Smooth muscle cell (in vitro differentiated cells): ENCODE measurements around the gene CEP76. TPM values are rescaled to one million over a fixed set of nuclear protein-coding genes. Genes with fewer than 3 reads are reported as not detected.

Experiments used
- DNase-seq: peaks from one replicate; lab custom pipeline; 2025; ENCODE audit not compliant: unreplicated experiment; lab: John Stamatoyannopoulos, UW
- H2AFZ ChIP-seq: fragments of 200-600 bp; sonication (generic); 2 replicates; pipeline ENCODE4 v1.6.0; 2016; ENCODE audit warnings: antibody characterized with exemption, low read depth, mild to moderate bottlenecking
- H3F3A ChIP-seq: fragments of 200-600 bp; sonication (generic); 2 replicates; pipeline ENCODE4 v1.6.0; 2017; ENCODE audit warnings: antibody characterized with exemption, low read depth
- H3K27ac ChIP-seq: fragments of 200-600 bp; sonication (generic); 2 replicates; pipeline ENCODE4 v1.5.1; 2016; ENCODE audit warnings: low read depth, mild to moderate bottlenecking
- H3K27me3 ChIP-seq: fragments of 200-600 bp; sonication (generic); 2 replicates; pipeline ENCODE4 v1.6.1; 2016; ENCODE audit warnings: low read depth, mild to moderate bottlenecking
- H3K36me3 ChIP-seq: fragments of 200-600 bp; sonication (generic); 2 replicates; pipeline ENCODE4 v1.5.1; 2016; ENCODE audit warnings: low read depth
- H3K4me1 ChIP-seq: fragments of 200-600 bp; sonication (generic); 2 replicates; pipeline ENCODE4 v1.5.1; 2016; ENCODE audit warnings: low read depth
- H3K4me2 ChIP-seq: fragments of 200-600 bp; sonication (generic); 2 replicates; pipeline ENCODE4 v1.6.0; 2016; ENCODE audit warnings: mild to moderate bottlenecking
- H3K4me3 ChIP-seq: fragments of 200-600 bp; sonication (generic); 2 replicates; pipeline ENCODE4 v1.5.1; 2016; ENCODE audit warnings: mild to moderate bottlenecking
- H3K79me2 ChIP-seq: fragments of 200-600 bp; sonication (generic); 2 replicates; pipeline ENCODE4 v1.6.0; 2016; ENCODE audit warnings: low read depth, mild to moderate bottlenecking
- H3K9ac ChIP-seq: fragments of 200-600 bp; sonication (generic); 2 replicates; pipeline ENCODE4 v1.6.0; 2016; ENCODE audit warnings: low read depth
- H3K9me3 ChIP-seq: fragments of 200-600 bp; sonication (generic); replicated peaks from 2 replicates; pipeline ENCODE4 v1.5.1; 2016; ENCODE audit warnings: low read depth
- H4K20me1 ChIP-seq: fragments of 200-600 bp; sonication (generic); 2 replicates; pipeline ENCODE4 v1.6.0; 2016; ENCODE audit warnings: low read depth
- WGBS: methylation state at CpG from one replicate; pipeline ENCODE4 v1.1.7; 2016; ENCODE audit warnings: low lambda C conversion rate; 5-methylcytosine and 5-hydroxymethylcytosine counted together
- polyA plus RNA-seq: library from polyadenylated mRNA; unstranded; fragments of >200 nt; fragmentation: Nextera tagmentation; extraction: Ambion mirVana; gene quantifications from 2 replicates; pipeline ENCODE4 v1.2.1, GENCODE V29; 2016
- total RNA-seq: library from RNA; depleted of rRNA; stranded (reverse); fragments of >200 nt; gene quantifications from 2 replicates; pipeline ENCODE4 v1.2.3, GENCODE V29; 2014
- TF ChIP-seq, protein P1 (sequence below): fragments of 200-600 bp; sonication (generic); IDR thresholded peaks from 2 replicates; pipeline ENCODE4 v1.5.1; 2017; ENCODE audit warnings: borderline replicate concordance, mild to moderate bottlenecking, antibody characterized with exemption; ENCODE audit not compliant: insufficient read depth, poor library complexity, severe bottlenecking

The CEP76 gene
- total and polyA plus RNA-seq, 2 experiments from 2014 or later: 2.8 to 11.7 TPM

DNA sequence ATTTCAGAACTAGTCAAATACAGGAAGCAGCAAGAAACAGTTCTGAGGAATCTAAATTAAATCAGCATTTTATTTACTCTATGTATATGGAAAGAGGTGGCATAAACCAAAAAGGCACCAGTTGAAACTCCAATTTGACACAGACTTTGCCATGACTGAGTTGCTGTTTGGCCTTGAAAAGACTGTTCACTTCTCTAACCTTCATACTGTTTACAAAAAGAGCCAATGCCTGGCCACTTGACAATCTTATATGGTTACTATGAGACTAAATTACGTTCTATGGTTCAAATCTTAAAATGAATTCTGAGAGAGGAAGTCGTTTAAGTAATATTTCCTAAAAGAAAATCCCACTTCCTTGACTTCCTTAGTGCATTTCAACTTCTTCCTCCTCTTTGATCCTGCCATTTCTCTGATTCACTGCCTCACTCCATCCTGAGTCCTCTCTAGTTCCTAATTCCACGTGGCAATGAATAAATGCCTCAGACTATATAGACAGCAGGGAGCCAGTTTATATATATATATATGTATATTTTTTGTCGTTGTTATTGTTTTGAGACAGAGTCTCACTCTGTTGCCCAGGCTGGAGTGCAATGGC, 13.2 kb downstream of the CEP76 start:
- H3K27me3 ChIP-seq: no peaks in the 10 kb centered on the region
- TF ChIP-seq, protein P1, sequence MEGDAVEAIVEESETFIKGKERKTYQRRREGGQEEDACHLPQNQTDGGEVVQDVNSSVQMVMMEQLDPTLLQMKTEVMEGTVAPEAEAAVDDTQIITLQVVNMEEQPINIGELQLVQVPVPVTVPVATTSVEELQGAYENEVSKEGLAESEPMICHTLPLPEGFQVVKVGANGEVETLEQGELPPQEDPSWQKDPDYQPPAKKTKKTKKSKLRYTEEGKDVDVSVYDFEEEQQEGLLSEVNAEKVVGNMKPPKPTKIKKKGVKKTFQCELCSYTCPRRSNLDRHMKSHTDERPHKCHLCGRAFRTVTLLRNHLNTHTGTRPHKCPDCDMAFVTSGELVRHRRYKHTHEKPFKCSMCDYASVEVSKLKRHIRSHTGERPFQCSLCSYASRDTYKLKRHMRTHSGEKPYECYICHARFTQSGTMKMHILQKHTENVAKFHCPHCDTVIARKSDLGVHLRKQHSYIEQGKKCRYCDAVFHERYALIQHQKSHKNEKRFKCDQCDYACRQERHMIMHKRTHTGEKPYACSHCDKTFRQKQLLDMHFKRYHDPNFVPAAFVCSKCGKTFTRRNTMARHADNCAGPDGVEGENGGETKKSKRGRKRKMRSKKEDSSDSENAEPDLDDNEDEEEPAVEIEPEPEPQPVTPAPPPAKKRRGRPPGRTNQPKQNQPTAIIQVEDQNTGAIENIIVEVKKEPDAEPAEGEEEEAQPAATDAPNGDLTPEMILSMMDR: no peak
- H3K9ac ChIP-seq: no peak overlapping the region
- no peaks in the 10 kb centered on the region for H3K9me3 ChIP-seq
- H3K4me3 ChIP-seq: no peak overlapping the region
- no peak overlapping the region for H3K27ac ChIP-seq
- no peaks in the 10 kb centered on the region for H4K20me1 ChIP-seq
- H3K79me2 ChIP-seq: no peaks in the 10 kb centered on the region
- no peaks in the 10 kb centered on the region for H3F3A ChIP-seq
- 97% methylated on average over 4 of the region's 4 CpGs for WGBS
- H3K4me1 ChIP-seq: no peaks in the 10 kb centered on the region
- H3K4me2 ChIP-seq: no peak overlapping the region
- H3K36me3 ChIP-seq: no peaks in the 10 kb centered on the region
- H2AFZ ChIP-seq: no peak overlapping the region
- DNase-seq: no peak

DNA sequence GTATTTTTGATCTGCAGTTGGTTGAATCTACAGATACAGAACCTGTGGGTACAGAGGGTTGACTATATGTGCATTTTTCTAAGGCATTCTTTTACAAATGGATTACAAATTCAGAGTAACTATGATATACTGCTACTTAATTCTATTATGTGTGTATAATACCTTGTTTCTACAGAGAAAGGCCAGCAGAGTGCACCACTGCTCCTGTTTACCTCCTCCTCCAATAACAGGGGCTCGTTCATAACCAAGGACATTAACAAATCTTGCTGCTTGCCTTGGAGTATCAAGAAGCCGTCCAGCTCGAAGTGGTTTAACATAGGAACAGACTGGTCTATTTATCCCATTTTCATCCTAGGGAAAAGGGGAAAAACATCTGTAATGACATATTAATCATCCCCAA, 16.4 kb downstream of the CEP76 start:
- H3K4me2 ChIP-seq: no peak overlapping the region
- H3K4me1 ChIP-seq: no peaks in the 10 kb centered on the region
- H3K27ac ChIP-seq: no peak overlapping the region
- H3K79me2 ChIP-seq: no peaks in the 10 kb centered on the region
- DNase-seq: no peak
- H3K27me3 ChIP-seq: no peaks in the 10 kb centered on the region
- H4K20me1 ChIP-seq: no peaks in the 10 kb centered on the region
- no peaks in the 10 kb centered on the region for H3K9me3 ChIP-seq
- H2AFZ ChIP-seq: no peak overlapping the region
- H3F3A ChIP-seq: no peaks in the 10 kb centered on the region
- TF ChIP-seq, protein P1: no peak
- no peak overlapping the region for H3K9ac ChIP-seq
- H3K36me3 ChIP-seq: no peaks in the 10 kb centered on the region
- 84% methylated on average over 3 of the region's 3 CpGs for WGBS
- H3K4me3 ChIP-seq: no peak overlapping the region

DNA sequence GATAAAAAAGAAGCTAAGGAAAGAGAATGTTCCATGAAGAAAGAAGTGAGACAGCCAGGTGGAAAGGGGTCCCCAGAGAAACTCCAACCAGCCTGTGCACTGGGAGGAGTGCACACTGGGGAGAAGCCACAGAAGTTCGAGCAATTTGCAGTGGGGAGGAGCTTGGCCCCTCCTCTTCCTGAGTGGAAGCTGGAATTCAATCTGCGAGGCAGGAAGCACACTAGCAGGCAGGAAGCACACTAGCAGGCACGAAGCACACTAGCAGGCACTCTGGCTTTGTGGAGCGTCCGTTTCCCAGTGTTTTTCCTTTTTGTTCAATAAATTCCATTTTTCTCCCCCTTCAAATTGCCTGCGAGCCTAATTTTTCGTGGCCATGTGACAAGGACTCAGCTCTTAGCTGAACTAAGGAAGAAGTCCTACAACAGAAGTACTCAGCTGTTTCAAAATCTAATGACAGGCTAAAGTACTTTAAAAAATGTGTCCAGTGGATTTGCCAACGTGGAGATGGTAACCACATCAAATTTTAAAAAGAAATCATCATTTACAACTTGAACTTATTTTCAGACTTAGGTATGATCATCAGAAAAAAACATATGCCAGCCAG, 23.2 kb downstream of the CEP76 start:
- H3K4me1 ChIP-seq: no peaks in the 10 kb centered on the region
- peak overlapping the region; percentile 3 for H3K27ac ChIP-seq
- WGBS: 52% methylated on average over 8 of the region's 8 CpGs

More for the DNA sequence above, 23.2 kb downstream of the CEP76 start:
- no peaks in the 10 kb centered on the region for H3K79me2 ChIP-seq
- H3K9me3 ChIP-seq: no peaks in the 10 kb centered on the region
- no peaks in the 10 kb centered on the region for H4K20me1 ChIP-seq
- no peaks in the 10 kb centered on the region for H3F3A ChIP-seq
- peak overlapping the region; percentile 63 for H2AFZ ChIP-seq
- TF ChIP-seq, protein P1: no peak
- no peak overlapping the region for H3K9ac ChIP-seq
- no peak for DNase-seq
- H3K36me3 ChIP-seq: peaks cover 2% of the 10 kb centered on the region
- no peak overlapping the region for H3K4me3 ChIP-seq
- H3K4me2 ChIP-seq: peak overlapping the region; percentile 53
- H3K27me3 ChIP-seq: no peaks in the 10 kb centered on the region
